Muscle layer of duodenum (tissue), 2 donors: Measurements from ENCODE around the gene KIF26B.
"Not testable (repeated sequence)": the region's sequence is repeated elsewhere in the genome, so short reads cannot be mapped to it uniquely, and the experiment has no call there.

Experiments
- H3K27ac ChIP-seq: one replicate; pipeline ENCODE4 v1.7.0; 2013; ENCODE audit warnings: mild to moderate bottlenecking, low read length
- H3K27me3 ChIP-seq: one replicate; pipeline ENCODE4 v1.7.0; 2013; ENCODE audit warnings: low read depth, mild to moderate bottlenecking, control low read depth, low read length
- H3K36me3 ChIP-seq, 2 donors: one replicate each; pipeline ENCODE4 v1.7.0; 2013; ENCODE audit warnings: low read length in 2 of 2, control low read depth in 1 of 2, mild to moderate bottlenecking in 1 of 2; ENCODE audit not compliant: insufficient read depth in 2 of 2, control insufficient read depth in 1 of 2
- H3K4me1 ChIP-seq, 2 donors: one replicate each; pipeline ENCODE4 v1.7.0; 2013; ENCODE audit warnings: low read length in 2 of 2, mild to moderate bottlenecking in 2 of 2, control low read depth in 1 of 2, moderate library complexity in 1 of 2; ENCODE audit not compliant: insufficient read depth in 2 of 2, control insufficient read depth in 1 of 2
- H3K4me3 ChIP-seq, 2 donors: one replicate each; pipeline ENCODE4 v1.7.0; 2013; ENCODE audit warnings: low read length in 2 of 2, low read depth in 1 of 2, mild to moderate bottlenecking in 1 of 2
- H3K9me3 ChIP-seq, 2 donors: one replicate each; pipeline ENCODE4 v1.7.0; 2013; ENCODE audit warnings: low read length in 2 of 2, control low read depth in 1 of 2, mild to moderate bottlenecking in 1 of 2; ENCODE audit not compliant: control insufficient read depth in 1 of 2
- donor health status: healthy.

Gene KIF26B

DNA sequence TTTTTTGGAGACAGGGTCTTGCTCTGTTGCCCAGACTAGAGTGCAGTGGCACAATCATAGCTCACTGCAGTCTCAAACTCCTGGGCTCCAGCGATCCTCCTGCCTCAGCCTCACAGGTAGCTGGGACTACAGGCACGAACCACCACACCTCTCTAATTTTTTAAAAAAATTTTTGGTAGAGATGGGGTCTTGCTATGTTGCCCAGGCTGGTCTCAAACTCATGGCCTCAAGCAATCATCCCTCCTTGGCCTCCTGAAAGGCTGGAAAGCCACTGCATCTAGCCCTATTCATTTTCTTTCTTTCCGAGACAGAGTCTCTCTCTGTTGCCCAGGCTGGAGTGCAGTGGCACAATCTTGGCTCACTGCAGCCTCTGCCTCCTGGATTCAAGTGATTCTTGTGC lies 559.2 kb downstream of the KIF26B start:
- H3K4me1 ChIP-seq, H3K36me3 ChIP-seq, H3K27me3 ChIP-seq, H3K27ac ChIP-seq, H3K9me3 ChIP-seq, H3K4me3 ChIP-seq: not testable (repeated sequence)

DNA sequence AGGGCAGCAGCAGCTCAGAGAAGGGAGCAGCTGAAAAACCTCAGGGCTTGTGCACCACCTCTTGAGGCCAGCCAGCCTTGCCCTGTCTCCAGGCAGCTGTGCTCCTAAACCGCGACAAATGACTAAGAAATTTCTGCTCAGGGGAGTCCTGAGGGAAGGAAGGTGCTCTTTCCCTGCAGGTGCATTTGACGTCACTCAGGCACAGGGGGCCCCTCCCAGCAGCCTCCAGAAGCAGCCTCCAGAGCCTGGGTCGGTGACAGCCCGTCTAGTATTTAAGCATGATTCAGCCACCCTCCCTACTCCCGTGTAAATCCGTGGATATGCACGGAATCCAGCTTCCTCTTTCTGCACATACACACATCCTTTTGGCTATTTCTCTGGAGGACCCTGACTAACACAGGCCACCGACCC lies 560.5 kb downstream of the KIF26B start:
- Histone ChIP-seq H3K4me3 (no peak overlapping the region), H3K9me3 (no peaks in the 10 kb centered on the region), H3K27me3 (no peaks in the 10 kb centered on the region), H3K27ac (no peak overlapping the region), H3K36me3 (no peaks in the 10 kb centered on the region), H3K4me1 (no peaks in the 10 kb centered on the region)

DNA sequence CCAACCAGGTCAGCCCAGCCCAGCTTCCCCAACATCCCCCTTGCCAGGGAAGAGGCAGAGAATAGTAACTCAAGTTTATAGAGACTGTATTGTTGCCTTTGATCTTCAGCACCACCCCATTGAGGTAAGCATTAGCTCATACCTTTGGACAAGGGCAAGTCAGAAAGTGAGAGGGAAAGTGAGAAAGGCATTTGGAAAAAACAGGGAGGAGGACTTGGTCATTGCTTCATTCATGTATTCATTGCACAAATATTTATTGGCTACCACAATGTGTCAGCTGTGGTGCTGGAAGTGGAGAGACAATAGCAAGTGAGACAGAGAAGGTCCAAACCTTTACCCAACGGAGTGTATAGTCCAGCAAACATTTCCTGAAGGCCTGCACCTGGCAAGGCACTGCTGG lies 561.2 kb downstream of the KIF26B start:
- Histone ChIP-seq H3K9me3 (no peaks in the 10 kb centered on the region), H3K27ac (no peak overlapping the region), H3K4me1 (no peaks in the 10 kb centered on the region), H3K27me3 (no peaks in the 10 kb centered on the region), H3K36me3 (no peaks in the 10 kb centered on the region), H3K4me3 (no peak overlapping the region)

DNA sequence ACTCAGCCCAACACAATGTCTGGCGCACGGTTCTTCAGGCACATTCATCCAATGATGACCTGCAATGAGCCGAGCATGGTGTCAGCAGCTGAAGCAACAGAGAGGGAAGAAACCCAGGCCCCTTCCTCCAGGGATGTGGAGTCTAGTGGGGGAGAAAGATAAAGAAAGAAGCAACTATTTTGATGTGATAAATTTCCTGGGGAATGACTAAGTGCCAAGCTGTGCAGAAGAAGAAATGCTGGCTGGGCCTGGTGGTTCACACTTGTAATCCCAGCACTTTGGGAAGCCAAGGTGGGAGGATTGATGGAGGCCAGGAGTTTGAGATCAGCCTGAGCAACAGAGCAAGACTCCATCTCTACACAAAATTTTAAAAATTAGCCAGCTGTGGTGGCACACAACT lies 561.8 kb downstream of the KIF26B start:
- Histone ChIP-seq H3K4me1 (no peaks in the 10 kb centered on the region), H3K27ac (no peak overlapping the region), H3K36me3 (no peaks in the 10 kb centered on the region), H3K9me3 (no peaks in the 10 kb centered on the region), H3K27me3 (no peaks in the 10 kb centered on the region), H3K4me3 (no peak overlapping the region)

DNA sequence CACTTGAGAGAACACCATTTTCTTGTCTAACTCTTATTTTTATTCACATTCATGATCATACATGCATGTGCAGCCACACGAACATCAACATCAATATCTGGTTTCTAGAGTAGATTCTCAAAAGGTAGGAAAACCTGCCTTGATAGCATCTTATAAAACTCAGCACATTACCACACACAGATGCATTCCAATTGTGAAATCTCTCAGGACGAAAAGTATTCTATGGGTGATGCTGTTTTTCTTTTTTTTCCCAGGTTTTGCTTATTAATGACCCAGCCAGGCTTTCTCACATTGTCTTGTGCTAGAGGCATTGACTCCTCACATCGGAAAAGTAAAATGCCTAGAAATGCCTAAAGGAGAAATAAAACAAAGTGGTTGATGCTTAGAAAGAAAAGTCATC lies 562.8 kb downstream of the KIF26B start:
- no peaks in the 10 kb centered on the region for H3K9me3 ChIP-seq
- H3K27me3 ChIP-seq, result no peaks in the 10 kb centered on the region
- H3K27ac ChIP-seq, result no peak overlapping the region
- H3K36me3 ChIP-seq, result no peaks in the 10 kb centered on the region
- no peak overlapping the region for H3K4me3 ChIP-seq
- no peaks in the 10 kb centered on the region for H3K4me1 ChIP-seq

DNA sequence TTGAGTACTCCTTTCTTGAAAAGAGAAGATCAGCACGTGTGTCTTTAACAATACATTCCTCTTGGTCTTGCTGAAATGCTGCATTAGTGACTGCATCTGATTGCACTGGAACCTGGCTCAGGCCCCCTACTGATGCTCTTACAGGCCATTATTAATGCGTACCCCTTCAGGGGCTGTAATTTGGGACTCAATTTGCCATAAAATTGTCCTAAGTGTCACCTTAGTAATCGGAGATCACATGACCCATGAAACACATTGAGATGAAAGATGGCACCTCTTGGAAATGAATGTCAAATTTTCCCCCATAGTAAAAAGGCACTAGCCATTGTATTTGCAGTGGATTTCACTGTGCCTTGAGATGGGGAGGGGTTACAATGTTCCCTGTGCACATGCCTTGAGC lies 563.3 kb downstream of the KIF26B start:
- H3K27me3 ChIP-seq, result no peaks in the 10 kb centered on the region
- no peaks in the 10 kb centered on the region for H3K9me3 ChIP-seq
- H3K36me3 ChIP-seq, result no peaks in the 10 kb centered on the region
- H3K27ac ChIP-seq, result no peak overlapping the region
- H3K4me3 ChIP-seq, result no peak overlapping the region
- no peaks in the 10 kb centered on the region for H3K4me1 ChIP-seq

DNA sequence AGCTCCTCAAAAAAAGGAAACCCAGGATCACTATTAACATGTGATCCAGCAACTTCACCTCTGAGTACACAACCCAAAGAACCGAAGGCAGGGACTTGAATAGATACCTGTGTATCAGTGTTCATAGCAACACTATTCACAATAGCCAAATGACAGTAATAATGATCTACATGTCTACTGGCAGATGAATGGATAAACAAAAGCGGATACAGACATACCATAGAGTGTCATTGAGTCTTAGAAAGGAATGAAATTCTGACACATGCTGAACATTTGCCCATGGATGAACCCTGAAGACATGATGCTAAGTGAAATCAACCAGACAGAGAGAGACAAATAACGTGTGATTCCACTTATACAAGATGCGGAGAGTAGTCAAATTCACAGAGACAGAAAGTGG lies 564.2 kb downstream of the KIF26B start:
- no peak overlapping the region for H3K27ac ChIP-seq

DNA sequence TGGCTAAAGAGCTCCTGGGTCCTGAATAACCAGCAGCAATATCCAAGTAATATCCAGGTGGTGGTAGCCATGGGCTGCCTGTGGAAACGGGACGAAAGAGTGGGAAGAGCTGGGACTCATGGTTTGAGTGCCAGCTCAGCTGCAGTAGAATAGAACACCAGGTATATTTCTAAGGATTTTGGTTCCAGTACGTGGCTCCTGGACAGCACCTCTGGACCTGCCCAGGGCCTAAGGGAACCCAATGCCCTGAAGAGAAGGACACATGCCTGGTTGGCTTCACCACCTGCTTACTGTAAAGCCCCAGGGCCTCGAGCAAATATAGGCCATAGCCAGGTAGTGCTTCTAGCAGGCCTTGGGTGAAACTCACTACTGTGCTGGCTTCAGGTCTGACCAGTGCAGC lies 566.7 kb downstream of the KIF26B start:
- no peak overlapping the region for H3K4me3 ChIP-seq
- H3K36me3 ChIP-seq, result no peaks in the 10 kb centered on the region
- no peak overlapping the region for H3K27ac ChIP-seq
- no peaks in the 10 kb centered on the region for H3K27me3 ChIP-seq
- no peaks in the 10 kb centered on the region for H3K4me1 ChIP-seq
- H3K9me3 ChIP-seq, result peaks cover 0 to 8% of the 10 kb centered on the region in 2 donors

More for the DNA sequence above, 564.2 kb downstream of the KIF26B start:
- H3K4me3 ChIP-seq, result no peak overlapping the region
- no peaks in the 10 kb centered on the region for H3K36me3 ChIP-seq
- H3K9me3 ChIP-seq, result no peaks in the 10 kb centered on the region
- H3K4me1 ChIP-seq, result no peaks in the 10 kb centered on the region
- H3K27me3 ChIP-seq, result no peaks in the 10 kb centered on the region

DNA sequence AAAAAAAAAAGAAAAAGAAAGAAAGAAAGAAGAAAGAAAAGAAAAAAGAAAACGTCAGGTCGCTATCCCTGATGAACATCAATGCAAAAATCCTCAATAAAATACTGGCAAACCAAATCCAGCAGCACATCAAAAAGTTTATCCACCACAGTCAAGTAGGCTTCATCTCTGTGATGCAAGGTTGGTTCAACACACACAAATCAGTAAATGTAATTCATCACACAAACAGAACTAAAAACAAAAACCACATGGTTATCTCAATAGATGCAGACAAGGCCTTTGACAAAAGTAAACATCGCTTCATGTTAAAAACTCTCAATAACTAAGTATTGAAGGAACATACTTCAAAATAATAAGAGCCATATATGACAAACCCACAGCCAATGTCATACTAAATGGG lies 573.2 kb downstream of the KIF26B start:
- not testable (repeated sequence) for H3K27me3 ChIP-seq, H3K4me3 ChIP-seq, H3K36me3 ChIP-seq, H3K4me1 ChIP-seq, H3K27ac ChIP-seq
- H3K9me3 ChIP-seq, result peaks cover 0 to 40% of the 10 kb centered on the region in 2 donors

DNA sequence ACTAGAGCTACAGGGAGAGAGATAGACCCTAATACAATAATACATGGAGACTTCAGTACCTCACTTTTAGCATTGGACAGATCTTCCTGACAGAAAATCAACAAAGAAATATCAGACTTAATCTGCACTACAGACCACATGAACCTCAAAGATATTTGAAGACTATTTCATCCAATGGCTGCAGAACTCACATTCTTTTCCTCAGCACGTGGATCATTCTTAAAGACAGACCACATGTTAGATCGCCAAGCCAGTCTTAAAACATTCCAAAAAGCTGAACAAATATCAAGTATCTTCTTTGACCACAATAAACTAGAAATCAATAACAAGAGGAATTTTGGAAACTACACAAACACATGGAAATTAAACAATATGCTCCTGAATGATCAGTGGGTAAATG lies 576.0 kb downstream of the KIF26B start:
- Histone ChIP-seq H3K27me3 (no peaks in the 10 kb centered on the region), H3K27ac (no peak overlapping the region), H3K9me3 (peaks cover 0 to 39% of the 10 kb centered on the region in 2 donors), H3K36me3 (no peaks in the 10 kb centered on the region), H3K4me3 (no peak overlapping the region), H3K4me1 (no peaks in the 10 kb centered on the region)

DNA sequence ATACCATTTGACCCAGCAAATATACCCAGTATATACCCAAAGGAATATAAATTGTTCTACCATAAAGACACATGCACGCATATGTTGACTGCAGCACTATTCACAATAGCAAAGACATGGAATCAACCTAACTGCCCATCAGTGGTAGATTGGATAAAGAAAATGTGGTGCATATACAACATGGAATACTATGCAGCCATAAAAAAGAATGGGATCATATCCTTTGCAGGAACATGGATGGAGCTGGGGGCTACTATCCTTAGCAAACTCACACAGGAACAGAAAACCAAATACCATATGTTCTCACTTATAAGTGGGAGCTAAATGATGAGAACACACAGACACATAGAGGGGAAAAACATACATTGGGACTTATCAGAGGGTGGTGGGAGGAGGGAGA lies 585.6 kb downstream of the KIF26B start:
- not testable (repeated sequence) for H3K36me3 ChIP-seq, H3K9me3 ChIP-seq, H3K27me3 ChIP-seq, H3K4me3 ChIP-seq, H3K4me1 ChIP-seq, H3K27ac ChIP-seq

DNA sequence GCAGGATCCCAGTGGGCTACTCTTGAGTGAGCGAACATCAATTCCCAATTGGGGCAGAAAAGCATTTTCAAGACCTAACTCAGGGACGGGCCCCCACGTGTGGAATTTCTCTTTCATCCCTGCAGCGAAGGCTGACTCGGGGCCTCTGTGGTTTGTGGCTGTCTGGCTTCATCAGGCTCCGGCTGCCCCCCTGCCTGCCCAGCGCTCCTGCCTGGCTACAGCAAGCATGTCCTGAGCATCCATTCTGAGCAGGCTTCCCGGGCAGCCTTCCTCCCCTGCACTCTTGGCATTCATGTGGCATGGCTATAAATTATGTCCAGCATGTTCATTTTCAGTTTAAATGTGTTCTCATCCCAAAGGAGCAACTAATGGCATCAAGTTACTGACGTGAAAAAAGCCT lies 588.1 kb downstream of the KIF26B start:
- H3K4me3 ChIP-seq, result no peak overlapping the region
- H3K27me3 ChIP-seq, result no peaks in the 10 kb centered on the region
- H3K9me3 ChIP-seq, result peaks cover 0 to 2% of the 10 kb centered on the region in 2 donors
- peaks cover 0 to under 1% of the 10 kb centered on the region in 2 donors for H3K36me3 ChIP-seq
- no peaks in the 10 kb centered on the region for H3K4me1 ChIP-seq
- H3K27ac ChIP-seq, result no peak overlapping the region
